NCI-H524 treated with DMSO at 0.1 percent for 48 hours (cell line): ENCODE measurements around the gene KRTAP10-4.
A peak's percentile ranks its signal among the peaks of the same experiment; 100 is the strongest.
"Not testable (repeated sequence)": the region's sequence is repeated elsewhere in the genome, so short reads cannot be mapped to it uniquely, and the experiment has no call there.

Source experiments
- DNase-seq: peaks from one replicate; lab custom pipeline; 2025; lab: John Stamatoyannopoulos, UW

Gene KRTAP10-4

GRCh38 chr21:44534688-44535087 lies 38.8 kb upstream of the KRTAP10-4 start:
- no peak for DNase-seq

GRCh38 chr21:44535963-44536362 lies 37.6 kb upstream of the KRTAP10-4 start:
- DNase-seq, result no peak

- no peak for DNase-seq
Measured at GRCh38 chr21:44537930-44538911, 35.3 kb upstream of the KRTAP10-4 start.

GRCh38 chr21:44539046-44539445 lies 34.5 kb upstream of the KRTAP10-4 start:
- DNase-seq, result no peak

GRCh38 chr21:44539991-44540666 lies 33.4 kb upstream of the KRTAP10-4 start, which contains the start of gene KRTAP10-1:
Gene KRTAP10-1, minus strand, starts transcription at chr21:44540195. Its CDS starts 45 bp downstream, at chr21:44540150.
- DNase-seq, result no peak

- no peak for DNase-seq
Measured at GRCh38 chr21:44540741-44541288, 32.7 kb upstream of the KRTAP10-4 start.

- no peak for DNase-seq
Measured at GRCh38 chr21:44542716-44543115, 30.8 kb upstream of the KRTAP10-4 start.

- DNase-seq, result no peak
Measured at GRCh38 chr21:44544566-44544965, 29.0 kb upstream of the KRTAP10-4 start.

GRCh38 chr21:44547656-44548331 lies 25.7 kb upstream of the KRTAP10-4 start:
- no peak for DNase-seq

GRCh38 chr21:44548381-44548780 lies 25.1 kb upstream of the KRTAP10-4 start:
- no peak for DNase-seq

GRCh38 chr21:44548922-44549321 lies 24.6 kb upstream of the KRTAP10-4 start:
- no peak for DNase-seq

GRCh38 chr21:44549525-44550211 lies 23.9 kb upstream of the KRTAP10-4 start:
- peak; percentile 53 for DNase-seq

- not testable (repeated sequence) for DNase-seq
Measured at GRCh38 chr21:44550285-44550684, 23.2 kb upstream of the KRTAP10-4 start.

GRCh38 chr21:44550807-44551206 lies 22.7 kb upstream of the KRTAP10-4 start:
- no peak for DNase-seq

- no peak for DNase-seq
Measured at GRCh38 chr21:44551340-44551961, 22.1 kb upstream of the KRTAP10-4 start, which contains the start of gene KRTAP10-2. Gene KRTAP10-2, minus strand, starts transcription at chr21:44551505. Its CDS starts 47 bp downstream, at chr21:44551458.

GRCh38 chr21:44552136-44552535 lies 21.4 kb upstream of the KRTAP10-4 start:
- DNase-seq, result no peak

GRCh38 chr21:44552681-44553080 lies 20.8 kb upstream of the KRTAP10-4 start:
- DNase-seq, result no peak

- DNase-seq, result no peak
Measured at GRCh38 chr21:44555200-44555875, 18.2 kb upstream of the KRTAP10-4 start.

GRCh38 chr21:44556879-44557278 lies 16.6 kb upstream of the KRTAP10-4 start:
- DNase-seq, result no peak
